Epidermal melanocyte (primary cell): ENCODE data around the gene DCDC1.
"Not testable (repeated sequence)": the region's sequence is repeated elsewhere in the genome, so short reads cannot be mapped to it uniquely, and the experiment has no call there.

ENCODE experiments used
- DNase-seq: peaks from one replicate; pipeline ENCODE4 v3.0.0; 2011; ENCODE audit warnings: low spot score; ENCODE audit not compliant: insufficient read length

DCDC1 gene

DNA sequence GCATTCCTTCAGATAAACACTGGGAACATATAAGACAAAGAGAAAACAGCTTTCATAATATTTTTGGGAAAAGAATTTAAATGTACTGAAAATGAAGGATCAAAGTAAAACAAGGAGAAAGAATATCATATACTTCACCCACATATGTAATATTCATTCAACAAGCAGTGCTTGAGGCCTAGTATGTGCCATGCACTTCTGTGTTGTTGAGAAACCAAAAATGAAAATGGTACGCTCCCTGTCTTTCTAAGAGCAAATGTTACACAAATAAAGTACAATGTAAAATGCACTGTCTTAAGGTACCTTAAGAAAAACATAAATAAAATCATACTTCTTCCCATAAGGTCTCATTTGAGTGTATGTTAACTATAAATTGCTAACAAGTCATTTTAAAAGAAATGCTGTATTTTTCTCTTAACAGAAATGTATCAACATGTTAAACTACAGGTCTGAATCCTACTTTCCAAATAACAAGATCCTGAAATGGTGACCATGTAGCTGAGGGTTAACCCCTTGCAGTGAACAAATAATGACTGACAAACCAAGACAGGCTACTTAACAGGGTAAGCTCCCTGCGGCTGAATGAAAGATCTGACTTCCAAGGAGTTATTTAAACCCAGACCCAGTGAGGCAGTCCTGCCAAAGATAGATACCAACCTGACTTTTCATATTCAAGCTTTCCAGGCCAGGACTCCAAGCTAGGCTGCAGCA is 377.6 kb downstream of the DCDC1 start:
- DNase-seq: no peak

- no peak for DNase-seq
These were observed 378.2 kb downstream of the DCDC1 start for GRCh38 chr11:30991376-30991775.

- no peak for DNase-seq
These were observed 378.8 kb downstream of the DCDC1 start for GRCh38 chr11:30990625-30991296.

GRCh38 chr11:30987819-30988218 is 381.7 kb downstream of the DCDC1 start:
- no peak for DNase-seq

DNA sequence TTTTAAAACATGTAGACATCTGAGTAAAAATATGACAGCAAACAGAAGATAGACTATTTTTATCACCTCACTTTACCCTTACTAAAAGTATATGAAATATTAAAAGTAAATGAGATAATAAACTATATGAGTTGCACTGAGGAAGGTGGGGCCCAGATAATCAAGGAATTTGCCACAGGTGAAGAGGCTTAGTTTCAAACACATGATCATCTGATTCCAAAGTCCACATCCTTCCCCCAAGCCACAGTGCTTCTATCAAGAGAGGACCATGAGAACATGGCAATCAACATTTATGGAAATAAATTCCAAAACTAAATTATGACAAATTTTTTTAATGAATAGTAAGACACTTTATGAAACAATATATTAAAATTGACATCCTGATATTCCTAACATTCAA is 384.0 kb downstream of the DCDC1 start:
- DNase-seq: no peak

GRCh38 chr11:30984827-30985226 is 384.7 kb downstream of the DCDC1 start:
- DNase-seq: no peak

DNA sequence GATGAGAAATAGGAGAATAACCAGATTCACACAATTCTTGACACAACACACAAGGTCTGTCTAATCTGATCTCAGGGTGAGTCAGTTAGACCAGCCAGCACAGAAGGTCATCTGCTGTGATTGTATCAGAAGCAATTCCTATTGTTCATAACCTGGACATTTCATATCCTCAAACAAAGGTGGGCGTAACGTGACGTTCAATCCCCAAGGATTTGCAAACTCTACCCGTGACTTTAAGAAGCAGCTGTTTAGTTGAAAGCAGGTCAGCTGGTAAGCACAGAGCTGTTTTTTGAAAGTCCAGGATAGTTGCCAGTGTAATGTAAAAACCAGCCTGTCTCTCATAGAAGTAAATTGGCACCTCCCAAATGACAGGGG is 385.1 kb downstream of the DCDC1 start:
- DNase-seq: no peak

DNA sequence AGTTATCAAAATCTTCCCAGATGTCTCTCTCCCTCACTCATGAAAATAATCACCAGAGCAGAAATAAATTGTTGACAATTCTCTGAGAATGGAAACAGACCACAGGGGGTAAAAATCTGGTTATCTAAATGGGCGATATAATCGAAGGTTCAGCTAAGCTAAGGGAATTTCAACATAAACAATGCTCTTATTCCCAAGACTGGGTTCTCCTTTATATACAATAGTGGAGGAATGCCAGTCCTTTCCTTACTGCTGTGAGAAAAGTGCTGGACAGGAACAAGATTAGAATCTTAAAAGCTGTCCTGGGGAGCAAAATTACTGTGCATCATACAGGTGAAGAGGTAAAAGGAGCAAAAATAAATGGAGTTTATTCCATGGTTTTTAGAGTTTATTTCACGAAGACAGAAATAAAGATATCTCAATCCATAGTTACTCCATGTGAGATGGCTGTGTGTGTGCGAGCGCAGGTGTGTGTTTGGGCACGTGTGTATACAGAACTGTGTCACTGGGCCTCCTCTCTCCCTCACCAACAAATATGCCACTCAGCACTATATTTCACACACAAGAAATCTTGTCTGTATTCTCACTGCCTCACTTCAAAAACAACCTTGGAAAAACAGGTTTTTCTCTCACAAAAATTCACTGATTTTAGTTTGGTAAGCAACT is 385.6 kb downstream of the DCDC1 start:
- DNase-seq: no peak

- no peak for DNase-seq
These were observed 386.4 kb downstream of the DCDC1 start for GRCh38 chr11:30983143-30983542.

DNA sequence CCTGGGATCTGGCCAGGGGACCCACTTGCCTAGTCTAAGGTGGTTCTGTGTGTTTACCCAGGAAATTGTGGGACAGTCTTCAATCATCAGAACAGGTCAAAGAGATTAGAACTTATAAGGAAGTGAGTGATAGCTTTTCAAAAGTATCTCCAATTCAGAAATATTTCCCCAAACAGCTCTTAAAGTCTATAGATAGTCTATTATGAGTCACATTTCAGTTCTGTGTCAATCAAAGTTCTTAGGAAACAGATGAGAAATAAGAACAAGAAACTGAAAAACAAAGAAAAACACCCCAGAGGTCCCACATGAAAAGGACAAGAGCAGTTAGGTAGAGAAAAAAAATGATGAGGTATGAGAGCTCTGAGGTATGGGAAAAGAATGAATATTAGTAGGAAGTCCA is 402.0 kb downstream of the DCDC1 start:
- no peak for DNase-seq

- no peak for DNase-seq
These were observed 409.0 kb downstream of the DCDC1 start for GRCh38 chr11:30960387-30960992.

DNA sequence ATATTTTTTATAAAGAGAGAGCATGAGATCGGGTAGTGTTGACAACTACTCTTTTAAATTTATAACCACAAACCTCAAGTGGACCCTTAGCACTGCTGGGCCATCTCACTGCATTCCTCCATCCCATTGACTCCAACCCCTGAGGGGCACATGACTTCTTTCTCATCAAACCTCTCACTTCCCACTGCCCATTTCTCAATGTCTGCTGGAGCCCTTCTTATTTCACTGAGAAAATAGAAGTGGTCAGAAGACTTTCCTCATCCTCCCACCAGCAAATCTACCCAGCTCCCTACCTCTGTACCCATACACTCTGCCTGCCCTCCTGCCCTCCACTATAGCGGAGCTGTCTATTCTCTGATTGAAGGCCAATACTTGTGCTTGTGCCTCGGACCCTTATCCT is 412.8 kb downstream of the DCDC1 start:
- DNase-seq: no peak

GRCh38 chr11:30949838-30950237 is 419.7 kb downstream of the DCDC1 start:
- no peak for DNase-seq

GRCh38 chr11:30947715-30948114 is 421.8 kb downstream of the DCDC1 start:
- not testable (repeated sequence) for DNase-seq

DNA sequence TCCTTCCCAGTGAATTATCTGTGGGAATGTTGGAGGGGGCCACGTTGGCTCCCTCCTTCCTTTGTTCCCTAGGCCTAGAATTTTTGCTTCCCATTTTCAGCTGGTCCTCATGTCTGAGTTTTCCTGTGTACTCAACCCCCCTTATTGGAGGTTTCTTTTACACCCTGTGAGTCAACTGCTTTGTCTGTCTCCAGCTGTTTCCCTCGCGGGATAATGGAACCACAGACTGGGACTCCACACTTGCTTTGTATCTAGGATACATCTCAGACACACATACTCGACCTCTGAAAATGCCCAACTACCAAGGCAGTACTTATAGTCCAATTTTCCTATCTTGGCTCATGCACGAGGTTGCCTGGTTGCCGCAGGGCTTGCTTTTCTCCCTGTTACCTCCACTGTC is 430.7 kb downstream of the DCDC1 start:
- DNase-seq: no peak

DNA sequence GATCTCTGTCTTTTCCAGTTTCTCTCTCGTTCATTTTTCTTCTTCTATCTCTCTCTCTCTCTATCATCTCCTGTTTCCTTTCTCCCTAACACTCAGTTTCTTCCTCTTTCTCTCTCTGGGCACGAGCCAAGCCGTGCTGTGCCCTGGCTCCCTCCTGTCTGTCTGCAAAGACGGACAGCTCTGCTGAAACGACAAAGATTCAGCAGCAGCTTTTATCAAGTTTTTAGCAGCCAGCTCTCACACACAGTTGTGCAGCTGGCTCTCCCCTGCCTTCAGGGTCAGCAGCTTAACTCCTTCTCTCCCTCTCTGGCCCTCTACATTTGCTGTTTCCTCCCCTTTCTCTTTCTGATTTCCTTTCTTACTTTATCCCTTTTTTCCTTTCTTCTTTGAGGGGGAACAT is 431.4 kb downstream of the DCDC1 start:
- no peak for DNase-seq

- no peak for DNase-seq
These were observed 433.0 kb downstream of the DCDC1 start for GRCh38 chr11:30936491-30936890.

DNA sequence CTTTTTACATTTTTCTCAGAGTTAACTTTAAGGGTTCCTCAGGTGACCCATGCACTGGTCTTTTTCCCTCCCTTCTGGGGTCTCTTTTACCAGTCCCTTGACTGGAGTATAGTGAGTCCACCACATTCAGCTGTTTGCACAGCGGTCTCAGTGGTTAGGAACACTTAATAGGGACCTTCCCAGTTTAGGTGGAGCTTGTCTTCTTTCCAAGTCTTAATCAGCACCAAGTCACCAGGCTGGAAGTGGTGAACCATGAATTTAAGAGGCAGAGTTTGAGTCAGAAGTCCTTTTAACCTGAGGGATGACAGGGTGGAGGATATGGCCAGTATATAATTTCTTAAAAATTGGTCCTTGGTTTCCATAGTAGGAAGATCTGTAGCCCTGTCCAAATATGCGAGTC is 433.7 kb downstream of the DCDC1 start:
- no peak for DNase-seq

- DNase-seq: no peak
These were observed 443.4 kb downstream of the DCDC1 start for GRCh38 chr11:30926130-30926529.

DNA sequence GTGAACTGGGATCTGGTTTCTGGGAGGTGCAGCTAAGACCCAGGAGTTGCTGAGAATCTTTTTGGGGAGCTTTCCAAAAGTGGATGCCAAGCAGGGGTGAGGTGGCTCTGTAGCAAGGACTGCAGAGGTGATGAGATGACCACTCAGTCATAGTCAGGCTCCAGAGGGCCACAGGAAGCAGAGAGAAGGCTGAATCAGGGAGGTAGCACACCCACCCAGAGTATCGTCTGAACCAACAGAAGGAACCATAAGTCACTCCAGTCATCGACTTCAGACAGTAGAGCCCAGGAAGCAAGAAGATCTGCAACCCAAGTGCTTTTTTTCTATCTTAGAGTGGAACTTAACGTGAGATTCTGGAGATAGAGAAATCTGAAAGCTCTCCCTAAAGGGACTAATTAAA is 447.7 kb downstream of the DCDC1 start:
- no peak for DNase-seq

GRCh38 chr11:30919389-30920152 is 450.0 kb downstream of the DCDC1 start:
- no peak for DNase-seq
